Measurements from ENCODE around the gene FYN. TPM values are rescaled to one million over a fixed set of nuclear protein-coding genes. Genes with fewer than 3 reads are reported as not detected.

Gene FYN
- total and polyA plus RNA-seq, 2 of the 4 experiments (the other 2 are of a cell fraction): 30.8 to 36.4 TPM

- no peak overlapping the region for H2BK5ac ChIP-seq (ENCODE audit: low read depth, low read length, poor library complexity, severe bottlenecking)
- no peak overlapping the region for H4K91ac ChIP-seq (ENCODE audit: insufficient read depth, low read depth, low read length)
- peaks cover 8% of the 10 kb centered on the region for H3K9me1 ChIP-seq (ENCODE audit: insufficient read depth, low read length)
- 93% methylated on average over 2 of the region's 3 CpGs; no CpG with 5 or more reads in 1 of the 2 experiments for WGBS, 2 experiments (ENCODE audit: extremely low coverage in 2 of 2, insufficient read length in 1 of 2)
- no peak overlapping the region for H2AFZ ChIP-seq (replicated peaks; ENCODE audit: low read length, poor library complexity)
- H3K27ac ChIP-seq (ENCODE audit: insufficient read depth, low read length): no peak overlapping the region
- H4K20me1 ChIP-seq (ENCODE audit: insufficient read depth, low read length): no peaks in the 10 kb centered on the region; the same call in 1 of the 2 replicates
- H3K23ac ChIP-seq (ENCODE audit: low read depth, low read length): no peak overlapping the region; the same call in 1 of the 2 replicates
- DNase-seq (no peak), ATAC-seq (ENCODE audit: low read depth) (no peak)
- dilution Hi-C loops (cut with HindIII; ENCODE audit: low sequenced_read_pairs, unreplicated experiment) (no loop called here), intact Hi-C loops (cut with micrococcal nuclease) (no loop called here), in situ Hi-C loops (cut with MboI; ENCODE audit: low sequenced_read_pairs) (no loop called here)
- no peak overlapping the region for H3K14ac ChIP-seq (replicated peaks; ENCODE audit: low read depth, low read length)
- H3K4me1 ChIP-seq (ENCODE audit: control insufficient read depth, insufficient read depth, low read length): peaks cover 4% of the 10 kb centered on the region
- H3K36me3 ChIP-seq (ENCODE audit: control insufficient read depth, insufficient read depth, low read length): no peaks in the 10 kb centered on the region
- H3K9me3 ChIP-seq (ENCODE audit: control insufficient read depth, insufficient read depth, low read length): no peaks in the 10 kb centered on the region
- H3K79me1 ChIP-seq (ENCODE audit: low read depth in 1 of 2, low read length in 2 of 2): peaks cover 18 to 22% of the 10 kb centered on the region in 2 experiments; a peak in 2 of 4 replicates
- H2AK9ac ChIP-seq (replicated peaks; ENCODE audit: low read depth, low read length, poor library complexity): no peak overlapping the region
- BruUV-seq (replicated peaks): no TSS peak
- no peak overlapping the region for H2BK120ac ChIP-seq (ENCODE audit: low read depth, low read length)
- ChIA-PET CTCF (no interaction called here), POLR2A (ENCODE audit: unreplicated experiment) (no interaction called here)
- H3K9ac ChIP-seq (ENCODE audit: low read depth, low read length): no peak overlapping the region
- no peak overlapping the region for H4K8ac ChIP-seq (ENCODE audit: low read depth in 2 of 2, low read length in 2 of 2)
- no peak overlapping the region for H2BK20ac ChIP-seq (ENCODE audit: low read depth, low read length)
- H3K4ac ChIP-seq (ENCODE audit: low read depth, low read length): no peak overlapping the region
- no peak overlapping the region for H3K56ac ChIP-seq (ENCODE audit: extremely low read depth, insufficient read depth, low read length)
- TF ChIP-seq ELK1 (IDR thresholded peaks at IDR 0.05; ENCODE audit: borderline replicate concordance, low read depth, low read length) (no peak), MXI1 (IDR thresholded peaks at IDR 0.05; ENCODE audit: borderline replicate concordance, low read depth, low read length) (no peak), NFE2L2 (IDR thresholded peaks at IDR 0.05; ENCODE audit: low read depth, low read length) (no peak), CTCF (conservative IDR thresholded peaks at IDR 0.05; ENCODE audit: low read depth, low read length) (no peak), MAFK (IDR thresholded peaks at IDR 0.05; ENCODE audit: low read depth, low read length) (no peak), USF2 (IDR thresholded peaks at IDR 0.05; ENCODE audit: low read depth, low read length) (no peak), FOS (IDR thresholded peaks at IDR 0.05; ENCODE audit: low read depth, low read length) (no peak), CEBPB (IDR thresholded peaks at IDR 0.05; ENCODE audit: low read depth, low read length) (no peak), BHLHE40 (IDR thresholded peaks at IDR 0.05; ENCODE audit: low read depth, low read length) (no peak), RCOR1 (IDR thresholded peaks at IDR 0.05; ENCODE audit: insufficient replicate concordance, low read length) (no peak), MAZ (IDR thresholded peaks at IDR 0.05; ENCODE audit: borderline replicate concordance, low read depth, low read length) (no peak), RAD21 (IDR thresholded peaks at IDR 0.05; ENCODE audit: low read length) (no peak), RFX5 (IDR thresholded peaks at IDR 0.05; ENCODE audit: low read depth, low read length) (no peak), SMC3 (IDR thresholded peaks at IDR 0.05; ENCODE audit: low read depth, low read length) (no peak), POLR2A (IDR thresholded peaks at IDR 0.05; ENCODE audit: low read depth, low read length) (no peak)
- H2AK5ac ChIP-seq (ENCODE audit: low read depth, low read length): no peak overlapping the region
- no peak overlapping the region for H2BK15ac ChIP-seq (ENCODE audit: low read depth, low read length)
- no peak overlapping the region for H3K18ac ChIP-seq (ENCODE audit: low read depth, low read length)
- no peaks in the 10 kb centered on the region for H3K27me3 ChIP-seq (ENCODE audit: control insufficient read depth, insufficient read depth, low read length)
- no peak overlapping the region for H3K4me2 ChIP-seq (ENCODE audit: low read depth, low read length)
- H4K5ac ChIP-seq (ENCODE audit: low read depth, low read length): no peak overlapping the region
- H3K4me3 ChIP-seq (ENCODE audit: insufficient read depth, low read depth, low read length): no peak overlapping the region
These were observed 90.3 kb downstream of the FYN start for GRCh38 chr6:111782887-111783466.

Measured in IMR-90 (cell line).